Right lobe of liver (tissue), 6 donors: ENCODE results near the gene C9orf85. TPM values are rescaled to one million over a fixed set of nuclear protein-coding genes. Genes with fewer than 3 reads are reported as not detected.

Experiments
- ATAC-seq, 4 donors: fragments of 200-7000 bp; cut with Tn5 transposase; one replicate each; pipeline ENCODE4 v1.9.1; 2020; ENCODE audit warnings: mild to moderate bottlenecking in 4 of 4, moderate library complexity in 4 of 4
- DNase-seq, 3 donors: peaks; one replicate each; pipeline ENCODE4 v3.0.0-alpha.2; 2020
- H3K27ac ChIP-seq, 3 donors: fragments of 200-600 bp; one replicate each; pipeline ENCODE4 v1.8.0; 2022
- H3K27me3 ChIP-seq, 2 donors: fragments of 200-600 bp; one replicate each; pipeline ENCODE4 v1.8.0; 2022
- H3K36me3 ChIP-seq, 4 donors: fragments of 200-600 bp; sonication (generic) in 1 of 4; one replicate each; pipeline versions ENCODE4 v1.5.1 to v1.8.0; 2017 to 2022; ENCODE audit warnings: control low read depth in 1 of 4
- H3K4me1 ChIP-seq, 4 donors: fragments of 200-600 bp; sonication (generic) in 1 of 4; one replicate each; pipeline versions ENCODE4 v1.5.1 to v1.8.0; 2017 to 2022; ENCODE audit warnings: control low read depth in 1 of 4
- H3K4me3 ChIP-seq, 3 donors: fragments of 200-600 bp; one replicate each; pipeline ENCODE4 v1.8.0; 2022
- H3K9me3 ChIP-seq, 4 donors: fragments of 200-600 bp; sonication (generic) in 1 of 4; one replicate each; pipeline versions ENCODE4 v1.5.1 to v1.8.0; 2017 to 2022; ENCODE audit warnings: control low read depth in 1 of 4
- POLR2A ChIP-seq: fragments of 450-650 bp; IDR thresholded peaks from one replicate; pipeline ENCODE4 v1.6.1; 2017; ENCODE audit warnings: antibody characterized with exemption, mild to moderate bottlenecking
- WGBS: methylation state at CpG from one replicate; pipeline ENCODE4 v1.1.6; 2018; ENCODE audit warnings: low coverage, low lambda C conversion rate; ENCODE audit not compliant: insufficient coverage; ENCODE audit errors: missing lambda C conversion rate; 5-methylcytosine and 5-hydroxymethylcytosine counted together
- intact Hi-C, 2 donors: fragments of 100-400 bp; cut with DNase I; formaldehyde crosslinking; loops; one replicate each; pipeline versions ENCODE4 v1.11.2 to v1.14.1; 2022
- total RNA-seq, 6 experiments: library from RNA; depleted of rRNA in 2 of 6; stranded (reverse); fragments of >200 nt in 2 of 6; fragmentation: NEBNext Ultra II Directional in 3 of 6; extraction: Animal tissue kit (Norgen Biotek cat#: 25700) in 3 of 6; gene quantifications; one replicate each; pipeline versions ENCODE4 v1.1.0 to v1.2.4, GENCODE V29; 2016 to 2023
- TF ChIP-seq, protein P1 (sequence below), 4 donors: fragments of 200-600 bp in 3 of 4; fragments of 450-650 bp in 1 of 4; IDR thresholded peaks; one replicate each; pipeline versions ENCODE4 v1.5.1 to v1.8.0; 2016 to 2022; ENCODE audit warnings: antibody characterized with exemption in 4 of 4, mild to moderate bottlenecking in 2 of 4
- donor health status: DM: no; HTN: yes; CAD: no.
- donor health status: DM: no; HTN: no; CAD: no.
- donor health status: DM: no; HTN: no; CAD: no.
- donor health status: DM: no; HTN: yes; CAD: no.
- donor health status: DM: no; HTN: yes; CAD: no.

Gene C9orf85
- total RNA-seq, 6 experiments from 2014 or later = 3.8 to 8.6 (median 6.3) TPM

DNA sequence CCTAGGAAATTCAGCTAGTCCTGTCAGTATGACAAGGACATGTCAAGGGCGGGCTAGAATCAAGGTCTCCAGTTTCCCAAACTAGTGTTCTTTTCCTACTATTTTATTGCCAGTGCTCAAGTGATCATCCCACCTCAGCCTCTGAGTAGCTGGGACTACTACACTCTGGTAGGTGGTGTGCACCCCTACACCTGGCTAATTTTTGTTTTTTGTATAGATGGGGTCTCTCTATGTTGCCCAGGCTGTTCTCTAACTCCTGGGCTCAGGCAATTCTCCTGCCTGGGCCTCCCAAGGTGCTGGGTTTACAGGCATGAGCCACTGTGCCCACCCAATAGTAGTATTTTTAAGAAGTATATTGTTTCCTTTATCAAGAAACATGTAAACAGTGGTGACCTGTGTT lies 54.0 kb downstream of the C9orf85 start:
- 100% methylated on average over 1 of the region's 1 CpG for WGBS
- H3K27ac ChIP-seq = no peak overlapping the region
- no peaks in the 10 kb centered on the region for H3K36me3 ChIP-seq
- no peaks in the 10 kb centered on the region for H3K27me3 ChIP-seq
- peaks cover 0 to 5% (median 0%) of the 10 kb centered on the region in 4 donors for H3K4me1 ChIP-seq
- DNase-seq = no peak
- ATAC-seq = no peak
- intact Hi-C loops = no loop called here
- TF ChIP-seq, protein P1, sequence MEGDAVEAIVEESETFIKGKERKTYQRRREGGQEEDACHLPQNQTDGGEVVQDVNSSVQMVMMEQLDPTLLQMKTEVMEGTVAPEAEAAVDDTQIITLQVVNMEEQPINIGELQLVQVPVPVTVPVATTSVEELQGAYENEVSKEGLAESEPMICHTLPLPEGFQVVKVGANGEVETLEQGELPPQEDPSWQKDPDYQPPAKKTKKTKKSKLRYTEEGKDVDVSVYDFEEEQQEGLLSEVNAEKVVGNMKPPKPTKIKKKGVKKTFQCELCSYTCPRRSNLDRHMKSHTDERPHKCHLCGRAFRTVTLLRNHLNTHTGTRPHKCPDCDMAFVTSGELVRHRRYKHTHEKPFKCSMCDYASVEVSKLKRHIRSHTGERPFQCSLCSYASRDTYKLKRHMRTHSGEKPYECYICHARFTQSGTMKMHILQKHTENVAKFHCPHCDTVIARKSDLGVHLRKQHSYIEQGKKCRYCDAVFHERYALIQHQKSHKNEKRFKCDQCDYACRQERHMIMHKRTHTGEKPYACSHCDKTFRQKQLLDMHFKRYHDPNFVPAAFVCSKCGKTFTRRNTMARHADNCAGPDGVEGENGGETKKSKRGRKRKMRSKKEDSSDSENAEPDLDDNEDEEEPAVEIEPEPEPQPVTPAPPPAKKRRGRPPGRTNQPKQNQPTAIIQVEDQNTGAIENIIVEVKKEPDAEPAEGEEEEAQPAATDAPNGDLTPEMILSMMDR (IDR thresholded peaks at IDR 0.05) = no peak
- TF ChIP-seq POLR2A = no peak
- no peak overlapping the region for H3K4me3 ChIP-seq
- H3K9me3 ChIP-seq = peaks cover 0 to 6% (median 0%) of the 10 kb centered on the region in 4 donors

DNA sequence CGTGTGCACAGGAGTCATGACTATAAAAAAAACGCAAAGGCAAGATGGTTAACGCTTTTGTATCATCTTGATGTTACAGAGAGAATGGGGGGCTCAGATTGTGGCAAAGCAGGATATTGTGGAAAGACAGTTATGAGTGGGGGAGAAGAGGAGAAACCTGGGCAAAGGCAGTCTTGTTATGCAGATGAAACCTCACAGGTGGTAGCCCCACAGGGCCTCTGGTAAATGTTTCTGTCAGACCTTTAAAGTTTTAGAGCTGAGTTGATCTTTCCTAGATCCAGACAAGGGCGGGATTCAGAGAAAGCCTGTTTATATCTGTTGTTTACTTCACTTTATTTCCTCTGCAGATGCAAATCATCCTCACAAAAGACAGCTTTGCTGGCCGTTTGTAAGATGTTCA lies 55.2 kb downstream of the C9orf85 start:
- no peaks in the 10 kb centered on the region for H3K27me3 ChIP-seq
- TF ChIP-seq, protein P1 (IDR thresholded peaks at IDR 0.05) = no peak
- TF ChIP-seq POLR2A = no peak
- H3K4me3 ChIP-seq = no peak overlapping the region
- intact Hi-C loops = no loop called here
- 81% methylated on average over 5 of the region's 5 CpGs for WGBS
- H3K36me3 ChIP-seq = no peaks in the 10 kb centered on the region
- peaks cover 0 to 5% (median 0%) of the 10 kb centered on the region in 4 donors for H3K4me1 ChIP-seq
- H3K9me3 ChIP-seq = peaks cover 0 to 6% (median 0%) of the 10 kb centered on the region in 4 donors
- ATAC-seq = no peak
- no peak for DNase-seq
- no peak overlapping the region for H3K27ac ChIP-seq

DNA sequence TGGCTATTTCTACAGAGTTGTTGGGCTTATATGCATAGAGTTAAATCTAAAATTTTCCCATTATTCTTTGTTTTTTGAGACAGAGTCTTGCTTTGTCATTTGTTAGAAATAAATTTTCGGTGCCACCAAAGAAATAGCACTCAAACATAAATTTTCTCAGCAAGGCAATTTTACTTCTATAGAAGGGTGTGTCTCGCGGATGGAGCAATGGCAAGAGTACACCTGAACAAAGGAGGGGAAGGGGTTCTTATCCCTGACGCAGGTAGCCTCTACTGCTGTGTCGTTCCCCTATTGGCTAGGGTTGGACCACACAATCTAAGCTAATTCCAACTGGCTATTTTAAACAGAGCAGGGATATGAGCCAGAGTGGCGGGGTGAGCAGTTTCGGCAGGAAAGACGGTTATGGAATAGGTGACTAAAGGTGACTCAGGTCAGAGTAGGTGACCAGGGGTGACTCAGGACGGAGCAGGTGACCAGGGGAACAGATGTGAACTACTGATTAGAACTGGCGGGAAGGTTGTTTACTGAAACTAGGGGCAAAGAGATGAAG lies 57.2 kb downstream of the C9orf85 start:
- DNase-seq (no peak), ATAC-seq (peak in 1 of 4 donors; percentile 29)
- intact Hi-C loops = no loop called here
- Histone ChIP-seq H3K27me3 (no peaks in the 10 kb centered on the region), H3K4me3 (no peak overlapping the region), H3K36me3 (peaks cover 0 to 10% (median 0%) of the 10 kb centered on the region in 4 donors), H3K4me1 (no peaks in the 10 kb centered on the region), H3K9me3 (peaks cover 0 to 6% (median 0%) of the 10 kb centered on the region in 4 donors), H3K27ac (no peak overlapping the region)
- WGBS = 86% methylated on average over 10 of the region's 10 CpGs
- TF ChIP-seq, protein P1 (IDR thresholded peaks at IDR 0.05) = no peak
- TF ChIP-seq POLR2A = no peak

DNA sequence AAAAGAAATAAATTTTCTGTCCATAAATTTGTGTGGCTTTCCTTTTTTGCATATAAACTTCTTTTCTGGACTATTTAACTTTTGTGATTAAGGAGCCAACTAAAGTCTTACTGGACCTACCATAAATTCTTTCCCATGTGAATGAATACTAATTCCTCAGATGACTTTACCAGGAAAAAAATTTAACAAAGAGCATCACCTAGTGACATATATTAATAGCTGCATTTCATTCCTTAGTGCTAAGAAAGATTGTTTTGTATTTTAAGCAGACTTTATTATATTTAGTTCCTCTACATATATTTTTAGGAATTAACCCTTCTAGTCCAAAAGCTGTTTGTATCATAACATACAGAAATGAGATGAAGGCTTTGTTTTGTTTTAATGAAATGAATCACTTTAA lies 64.4 kb downstream of the C9orf85 start:
- Histone ChIP-seq H3K27ac (no peak overlapping the region), H3K4me3 (no peak overlapping the region), H3K27me3 (no peaks in the 10 kb centered on the region), H3K9me3 (no peaks in the 10 kb centered on the region), H3K36me3 (peaks cover 0 to 10% (median 0%) of the 10 kb centered on the region in 4 donors), H3K4me1 (no peaks in the 10 kb centered on the region)
- intact Hi-C loops = no loop called here
- no peak for TF ChIP-seq POLR2A
- TF ChIP-seq, protein P1 (IDR thresholded peaks at IDR 0.05) = peak; percentile 35 to 47 (median 46)
- peak in 2 of 4 donors; percentile 41 to 42 for ATAC-seq
- no peak for DNase-seq

DNA sequence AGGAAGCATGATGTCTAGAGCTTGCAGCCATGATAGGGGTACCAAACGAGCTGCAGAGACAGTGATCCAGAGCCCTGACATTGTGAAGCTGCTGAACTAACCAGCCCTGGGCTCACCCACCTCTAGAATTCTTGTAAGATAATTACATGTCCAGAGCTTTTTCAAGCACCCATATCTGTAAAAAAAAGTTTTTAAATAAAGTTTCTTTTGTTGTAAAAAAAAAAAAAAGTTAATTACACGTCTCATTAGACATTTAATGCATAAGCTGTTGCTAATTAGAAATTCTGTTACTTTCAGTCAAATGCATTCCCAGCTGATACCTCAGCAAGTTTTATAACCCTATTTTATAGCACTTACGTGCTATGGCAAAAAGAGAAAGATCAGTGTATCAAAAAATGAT lies 65.6 kb downstream of the C9orf85 start:
- intact Hi-C loops = no loop called here
- Histone ChIP-seq H3K36me3 (peaks cover 0 to 10% (median 0%) of the 10 kb centered on the region in 4 donors), H3K4me1 (no peaks in the 10 kb centered on the region), H3K27me3 (no peaks in the 10 kb centered on the region), H3K9me3 (no peaks in the 10 kb centered on the region), H3K27ac (no peak overlapping the region), H3K4me3 (no peak overlapping the region)
- ATAC-seq = no peak
- no peak for DNase-seq
- TF ChIP-seq, protein P1 (IDR thresholded peaks at IDR 0.05) = no peak
- no peak for TF ChIP-seq POLR2A
- 58% methylated on average over 3 of the region's 3 CpGs for WGBS
